IMR-90 (cell line): ENCODE measurements around the gene SLC3A2.

ENCODE experiments used
- CEBPB ChIP-seq: IDR thresholded peaks from 2 replicates; pipeline ENCODE4 v1.6.1; 2012; ENCODE audit warnings: low read depth, low read length, improper control_type of control experiment
- CHD1 ChIP-seq: IDR thresholded peaks from 2 replicates; pipeline ENCODE4 v1.6.1; 2012; ENCODE audit warnings: low read depth, low read length, improper control_type of control experiment
- CTCF ChIP-seq: conservative IDR thresholded peaks from 2 replicates; pipeline ENCODE4 v1.5.1; 2012; ENCODE audit warnings: mild to moderate bottlenecking, low read depth, low read length, improper control_type of control experiment
- MAZ ChIP-seq: IDR thresholded peaks from 2 replicates; pipeline ENCODE4 v1.6.1; 2012; ENCODE audit warnings: low read depth, mild to moderate bottlenecking, low read length, improper control_type of control experiment, moderate library complexity, borderline replicate concordance
- MXI1 ChIP-seq: IDR thresholded peaks from 2 replicates; pipeline ENCODE4 v1.6.1; 2012; ENCODE audit warnings: low read depth, mild to moderate bottlenecking, low read length, moderate library complexity, borderline replicate concordance
- NFE2L2 ChIP-seq: fragments of 150-350 bp; IDR thresholded peaks from 2 replicates; pipeline ENCODE4 v1.6.1; 2016; ENCODE audit warnings: low read depth, mild to moderate bottlenecking, low read length
- POLR2A ChIP-seq: IDR thresholded peaks from 2 replicates; pipeline ENCODE4 v1.6.1; 2012; ENCODE audit warnings: mild to moderate bottlenecking, low read depth, low read length
- RFX5 ChIP-seq: IDR thresholded peaks from 2 replicates; pipeline ENCODE4 v1.8.0; 2012; ENCODE audit warnings: low read depth, mild to moderate bottlenecking, low read length, moderate library complexity
- SMC3 ChIP-seq: fragments of 150-350 bp; IDR thresholded peaks from 2 replicates; pipeline ENCODE4 v1.6.1; 2016; ENCODE audit warnings: low read depth, mild to moderate bottlenecking, antibody characterized with exemption, low read length, moderate library complexity
- USF2 ChIP-seq: fragments of 150-350 bp; IDR thresholded peaks from 2 replicates; pipeline ENCODE4 v1.6.1; 2017; ENCODE audit warnings: mild to moderate bottlenecking, antibody characterized with exemption, low read length, low read depth

GRCh38 chr11:62912268-62912667 is 31.6 kb downstream of the SLC3A2 start:
- TF ChIP-seq CTCF (no peak), RFX5 (no peak), POLR2A (no peak), USF2 (no peak), CEBPB (no peak), SMC3 (no peak), NFE2L2 (no peak), MXI1 (no peak), MAZ (no peak), CHD1 (no peak)
